ENCODE results near the gene LHFPL6.

LHFPL6 gene

DNA sequence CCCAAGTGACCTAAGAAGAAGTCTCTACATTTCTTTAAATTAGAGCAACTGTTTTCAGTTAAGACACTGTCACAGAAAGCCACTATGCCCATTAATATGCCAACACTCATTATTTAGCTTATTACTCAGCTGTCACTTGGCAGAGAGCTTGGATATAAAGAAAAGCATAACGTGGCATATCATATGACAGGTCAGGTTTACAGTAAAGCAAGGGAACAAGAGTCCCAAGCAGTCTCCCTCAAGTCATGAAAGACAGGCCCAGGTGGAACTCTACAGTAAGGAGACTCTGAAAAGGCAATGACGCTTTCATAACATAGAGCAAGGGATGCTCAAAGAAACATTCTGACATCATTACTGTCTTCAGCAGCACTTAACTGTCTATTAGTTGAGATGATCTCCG is 6.3 kb downstream of the LHFPL6 start:
- DNase-seq = no peak

DNA sequence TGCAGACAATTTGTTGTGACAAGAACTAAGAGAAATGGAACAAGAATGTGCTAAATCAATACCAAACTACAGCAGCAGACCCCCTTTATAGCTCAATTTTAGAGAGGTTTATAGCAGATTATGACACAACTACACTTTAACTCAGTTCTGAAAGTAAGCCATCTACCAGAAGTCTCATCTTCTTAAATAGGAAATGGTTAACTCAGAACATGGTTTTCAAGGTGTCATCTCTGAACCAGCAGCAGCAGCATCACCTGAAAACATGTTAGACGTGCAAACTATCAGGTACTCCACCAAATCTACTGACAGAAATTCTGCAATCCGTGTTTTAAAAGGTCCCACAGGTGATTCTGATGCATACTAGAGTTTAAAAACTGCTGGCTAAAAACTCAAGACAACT is 6.8 kb downstream of the LHFPL6 start:
- DNase-seq = no peak

DNA sequence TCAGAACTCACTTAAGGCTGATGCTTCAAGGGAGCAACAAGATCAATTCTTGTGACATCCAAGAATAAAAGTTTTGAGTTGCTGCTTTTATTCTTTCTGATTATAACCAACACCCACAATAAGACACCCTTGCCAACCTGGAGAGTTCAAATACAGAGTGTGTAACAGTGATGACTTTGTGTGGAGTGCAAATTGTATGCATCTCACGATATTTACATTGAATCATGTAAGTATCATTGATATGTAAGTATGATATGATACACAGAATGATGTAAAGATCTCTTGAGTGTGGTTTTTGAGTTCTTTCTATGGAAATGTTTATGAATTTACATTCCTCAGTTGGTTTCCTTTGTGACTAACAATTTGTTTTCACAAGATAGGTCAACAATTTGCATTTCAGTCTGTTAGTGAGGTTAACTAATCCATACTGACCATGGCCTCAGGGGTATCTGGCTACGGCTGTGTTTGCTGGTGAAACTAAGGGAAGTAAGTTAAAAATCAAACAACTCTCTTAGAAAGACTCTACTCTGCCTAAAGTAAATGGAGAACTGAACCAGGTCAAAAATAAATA is 12.4 kb downstream of the LHFPL6 start:
- DNase-seq = no peak

DNA sequence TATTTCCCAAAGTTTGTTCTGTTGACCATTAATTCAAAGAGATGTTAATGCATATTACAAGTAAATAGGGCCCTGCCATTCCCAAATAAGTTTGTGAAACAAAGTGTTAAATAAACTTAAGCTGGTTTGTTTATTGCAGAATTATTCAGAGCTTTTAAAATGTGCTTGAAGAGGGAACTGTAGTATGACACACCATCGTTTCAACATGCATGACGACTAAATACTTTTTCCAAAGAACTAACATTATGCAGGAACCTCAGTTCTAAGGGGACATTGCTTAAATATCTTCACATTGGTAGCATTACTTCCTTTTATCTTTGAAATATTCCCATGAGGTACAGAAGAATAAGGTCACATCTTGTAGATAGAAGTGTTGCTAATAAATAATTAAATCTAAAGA is 14.6 kb downstream of the LHFPL6 start:
- no peak for DNase-seq

DNA sequence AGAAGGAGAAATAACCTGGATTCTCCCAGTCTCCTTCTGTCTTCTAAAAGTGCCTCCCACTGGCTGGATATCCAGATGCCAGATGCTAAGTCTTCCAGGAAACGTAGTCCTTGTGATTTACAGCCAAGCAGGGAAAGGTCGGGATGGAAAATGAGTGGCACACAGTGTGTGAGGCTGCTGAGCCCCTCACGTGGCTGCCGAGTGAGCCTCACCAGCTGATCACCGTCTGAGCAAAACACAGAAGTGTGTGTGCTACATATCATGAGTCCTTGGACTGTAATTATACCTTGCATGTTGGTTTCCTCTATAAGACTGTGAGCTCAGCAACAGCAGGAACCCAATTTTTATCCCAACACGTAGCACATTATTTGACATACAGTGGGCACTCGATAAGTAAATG is 15.1 kb downstream of the LHFPL6 start:
- DNase-seq = no peak

DNA sequence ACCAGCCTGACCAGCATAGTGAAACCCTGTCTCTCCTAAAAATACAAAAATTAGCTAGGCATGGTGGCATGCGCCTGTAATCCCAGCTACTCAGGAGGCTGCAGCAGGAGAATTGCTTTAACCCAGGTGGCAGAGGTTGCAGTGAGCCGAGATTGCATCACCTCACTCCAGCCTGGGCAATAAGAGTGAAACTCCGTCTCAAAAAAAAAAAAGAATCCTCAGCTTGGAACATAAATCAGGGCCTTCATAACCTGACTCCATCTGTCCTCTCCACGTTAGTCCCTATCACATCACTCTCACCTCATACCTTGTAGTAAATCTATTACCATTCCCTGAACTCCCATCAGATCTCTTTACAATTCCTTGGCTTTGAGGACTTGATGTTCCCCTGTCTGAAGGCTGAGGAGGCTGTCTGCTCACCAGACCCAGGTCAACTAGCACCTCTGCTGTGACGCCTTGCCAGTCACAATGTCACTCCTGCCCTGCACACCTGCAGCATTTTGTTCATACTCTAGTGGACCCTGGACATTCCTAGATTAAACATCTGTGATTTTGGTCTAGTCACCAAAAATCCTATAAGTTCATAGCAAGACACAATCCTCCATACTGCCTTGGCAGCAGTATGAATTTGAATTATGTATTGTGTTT is 15.9 kb downstream of the LHFPL6 start:
- DNase-seq = no peak

- DNase-seq = no peak
These were observed 16.8 kb downstream of the LHFPL6 start for GRCh38 chr13:39586151-39586550.

- no peak for DNase-seq
These were observed 17.8 kb downstream of the LHFPL6 start for GRCh38 chr13:39585219-39585618.

- no peak for DNase-seq
These were observed 22.0 kb downstream of the LHFPL6 start for GRCh38 chr13:39580881-39581575.

DNA sequence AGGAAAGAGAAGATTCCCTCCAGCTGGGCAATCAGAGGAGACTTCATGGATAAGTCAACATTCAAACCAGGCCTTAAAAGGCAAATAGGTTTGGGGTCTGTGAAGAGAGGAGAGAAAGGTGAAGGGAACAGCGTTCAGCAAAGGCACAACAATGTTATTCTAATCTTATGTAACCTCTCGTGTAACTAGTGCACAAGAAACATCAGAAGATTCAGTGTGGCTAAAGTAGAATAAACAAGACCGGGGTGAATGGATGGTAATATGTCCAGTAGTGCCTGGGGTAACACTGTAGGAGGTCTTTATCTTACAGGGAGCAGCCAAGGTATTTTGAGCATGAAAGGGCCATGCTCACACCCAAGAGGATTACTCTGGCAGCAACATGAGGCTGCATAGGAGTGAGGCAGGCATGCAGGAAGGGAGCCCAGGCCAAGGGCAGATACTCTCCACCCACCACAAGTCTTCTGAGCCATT is 24.1 kb downstream of the LHFPL6 start:
- DNase-seq = no peak

- DNase-seq = no peak
These were observed 25.0 kb downstream of the LHFPL6 start for GRCh38 chr13:39577838-39578491.

GRCh38 chr13:39577203-39577602 is 25.8 kb downstream of the LHFPL6 start:
- DNase-seq = no peak

GRCh38 chr13:39575641-39576238 is 27.3 kb downstream of the LHFPL6 start:
- DNase-seq = no peak

DNA sequence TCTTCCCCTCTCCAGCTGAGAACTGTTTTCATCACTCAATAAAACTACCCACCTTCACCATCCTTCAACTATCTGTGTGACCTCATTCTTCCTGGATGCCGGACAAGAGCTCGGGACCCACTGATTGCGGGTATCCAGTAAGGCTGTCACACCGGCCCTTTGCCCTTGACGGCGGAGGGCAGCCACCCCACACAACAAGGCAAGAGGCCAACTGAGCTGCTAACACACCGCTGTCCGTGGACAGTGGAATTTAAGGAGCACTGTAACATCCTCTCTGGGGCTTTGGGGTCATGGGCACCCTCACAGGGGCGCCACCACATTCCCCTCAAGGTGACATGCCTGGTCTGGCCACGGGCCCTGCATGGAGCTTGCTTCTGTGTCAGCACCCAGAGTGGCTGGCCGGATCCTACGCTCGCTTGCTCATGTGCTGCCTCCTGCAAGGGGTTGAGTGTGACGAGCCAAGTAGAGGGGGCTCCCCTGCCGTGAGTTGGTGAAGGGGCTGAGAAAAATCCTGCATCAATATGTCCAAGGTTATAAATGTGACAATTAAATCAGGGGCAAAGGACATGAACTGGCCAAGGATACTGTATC is 31.4 kb downstream of the LHFPL6 start:
- no peak for DNase-seq

DNA sequence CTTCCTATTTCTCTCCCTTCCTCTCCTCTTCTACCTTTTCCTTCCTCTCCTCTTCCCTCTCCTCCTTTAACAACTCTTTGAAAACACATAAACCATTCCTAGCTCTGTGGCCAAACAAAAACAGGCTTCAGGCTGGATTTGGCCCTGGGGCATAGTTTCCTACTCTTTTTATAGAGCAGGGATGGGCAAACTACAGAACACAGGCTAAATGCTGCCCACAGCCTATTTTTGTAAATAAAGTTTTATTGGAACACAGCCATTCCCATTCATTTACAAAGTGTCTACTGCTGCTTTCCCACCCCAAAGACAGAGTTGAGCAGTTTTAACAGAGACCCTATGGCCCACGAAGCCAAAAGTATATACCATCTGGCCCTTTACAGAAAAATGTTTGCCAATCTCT is 35.4 kb downstream of the LHFPL6 start:
- DNase-seq = no peak

GRCh38 chr13:39566216-39566869 is 36.6 kb downstream of the LHFPL6 start:
- no peak for DNase-seq

GRCh38 chr13:39565036-39565949 is 37.7 kb downstream of the LHFPL6 start:
- no peak for DNase-seq

- no peak for DNase-seq
These were observed 39.6 kb downstream of the LHFPL6 start for GRCh38 chr13:39563470-39563735.

- no peak for DNase-seq
These were observed 41.0 kb downstream of the LHFPL6 start for GRCh38 chr13:39561971-39562370.

GRCh38 chr13:39559847-39560246 is 43.1 kb downstream of the LHFPL6 start:
- no peak for DNase-seq

DNA sequence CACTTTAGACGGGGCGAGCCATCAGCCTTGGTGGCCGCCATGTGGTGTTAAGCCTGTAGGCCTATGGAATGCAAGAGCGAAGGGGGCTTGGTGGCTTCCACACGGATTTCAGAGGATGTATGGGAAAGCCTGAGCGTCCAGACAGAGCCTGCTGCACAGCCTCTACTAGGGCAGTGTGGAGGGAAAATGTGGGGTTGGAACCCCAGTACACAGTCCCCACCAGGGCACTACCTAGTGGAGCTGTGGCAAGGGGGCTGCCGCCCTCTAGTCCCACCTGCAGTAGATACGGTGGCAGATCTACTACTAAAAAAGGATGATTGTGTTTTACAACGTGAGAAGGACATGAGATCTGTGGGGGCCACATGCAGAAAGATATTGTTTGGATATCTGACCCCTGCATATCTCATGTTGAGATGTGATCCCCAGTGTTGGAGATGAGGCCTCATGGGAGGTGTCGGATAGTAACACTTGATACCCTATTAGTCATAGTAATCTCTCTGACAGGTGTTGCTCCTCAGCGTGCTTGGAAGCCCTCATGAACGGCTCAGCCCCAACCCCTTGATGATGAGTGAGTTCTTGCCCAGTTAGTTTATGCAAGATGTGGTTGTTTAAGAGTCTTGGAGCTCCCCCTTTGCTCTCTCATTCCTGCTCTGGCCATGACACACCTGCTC is 45.6 kb downstream of the LHFPL6 start:
- DNase-seq = no peak

Data from right kidney (tissue), 1 donor.